Breast epithelium (tissue), 3 donors: ENCODE measurements around the gene ZFAND2A.

Experiments
- POLR2A ChIP-seq: fragments of 450-650 bp; IDR thresholded peaks from one replicate; pipeline ENCODE4 v1.6.1; 2016; ENCODE audit warnings: antibody characterized with exemption, mild to moderate bottlenecking, moderate library complexity
- POLR2AphosphoS5 ChIP-seq, 3 donors: sonication (generic); formaldehyde crosslinking; IDR thresholded peaks; one replicate each; pipeline ENCODE4 v1.6.1; 2017; ENCODE audit warnings: antibody characterized with exemption in 3 of 3
- TF ChIP-seq, protein P1 (sequence below), 3 donors: fragments of 450-650 bp; IDR thresholded peaks; one replicate each; pipeline ENCODE4 v1.5.1; 2016 to 2017; ENCODE audit warnings: antibody characterized with exemption in 3 of 3, mild to moderate bottlenecking in 3 of 3, moderate library complexity in 3 of 3

DNA sequence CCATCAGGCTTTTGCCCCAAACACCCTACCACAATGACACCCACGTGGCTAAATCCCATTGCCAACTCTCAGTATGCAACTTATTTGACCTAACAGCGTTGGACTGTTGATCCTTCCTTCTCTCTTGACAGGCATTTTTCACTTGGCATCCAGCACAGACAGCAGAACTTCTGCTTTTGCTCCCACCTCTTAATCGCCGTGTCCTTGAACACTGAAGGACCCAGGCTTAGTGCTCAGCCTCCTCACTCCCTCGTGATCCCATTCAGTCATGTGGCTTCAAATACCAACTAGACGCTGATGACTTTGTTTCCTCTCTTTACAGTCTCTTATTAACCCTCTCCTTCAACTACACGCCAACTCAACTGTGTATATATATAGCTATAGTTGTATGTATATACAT is 25.0 kb downstream of the ZFAND2A start:
- TF ChIP-seq, protein P1, sequence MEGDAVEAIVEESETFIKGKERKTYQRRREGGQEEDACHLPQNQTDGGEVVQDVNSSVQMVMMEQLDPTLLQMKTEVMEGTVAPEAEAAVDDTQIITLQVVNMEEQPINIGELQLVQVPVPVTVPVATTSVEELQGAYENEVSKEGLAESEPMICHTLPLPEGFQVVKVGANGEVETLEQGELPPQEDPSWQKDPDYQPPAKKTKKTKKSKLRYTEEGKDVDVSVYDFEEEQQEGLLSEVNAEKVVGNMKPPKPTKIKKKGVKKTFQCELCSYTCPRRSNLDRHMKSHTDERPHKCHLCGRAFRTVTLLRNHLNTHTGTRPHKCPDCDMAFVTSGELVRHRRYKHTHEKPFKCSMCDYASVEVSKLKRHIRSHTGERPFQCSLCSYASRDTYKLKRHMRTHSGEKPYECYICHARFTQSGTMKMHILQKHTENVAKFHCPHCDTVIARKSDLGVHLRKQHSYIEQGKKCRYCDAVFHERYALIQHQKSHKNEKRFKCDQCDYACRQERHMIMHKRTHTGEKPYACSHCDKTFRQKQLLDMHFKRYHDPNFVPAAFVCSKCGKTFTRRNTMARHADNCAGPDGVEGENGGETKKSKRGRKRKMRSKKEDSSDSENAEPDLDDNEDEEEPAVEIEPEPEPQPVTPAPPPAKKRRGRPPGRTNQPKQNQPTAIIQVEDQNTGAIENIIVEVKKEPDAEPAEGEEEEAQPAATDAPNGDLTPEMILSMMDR (IDR thresholded peaks at IDR 0.05), result no peak
- TF ChIP-seq POLR2A (no peak), POLR2AphosphoS5 (IDR thresholded peaks at IDR 0.05) (no peak)
